Islet precursor cell (in vitro differentiated cells): ENCODE measurements around the gene KRTAP12-4.
"Not testable (repeated sequence)": the region's sequence is repeated elsewhere in the genome, so short reads cannot be mapped to it uniquely, and the experiment has no call there.

Experiments
- DNase-seq: peaks from one replicate; pipeline ENCODE4 v3.0.0-alpha.2; 2018

Gene KRTAP12-4

GRCh38 chr21:44686843-44687561 lies 32.5 kb upstream of the KRTAP12-4 start:
- no peak for DNase-seq

GRCh38 chr21:44686000-44686781 lies 31.7 kb upstream of the KRTAP12-4 start:
- no peak for DNase-seq

GRCh38 chr21:44685050-44685449 lies 30.6 kb upstream of the KRTAP12-4 start:
- not testable (repeated sequence) for DNase-seq

- DNase-seq, result no peak
Observed at GRCh38 chr21:44684483-44684882, 30.0 kb upstream of the KRTAP12-4 start.

- no peak for DNase-seq
Observed at GRCh38 chr21:44684077-44684476, 29.6 kb upstream of the KRTAP12-4 start.

- DNase-seq, result no peak
Observed at GRCh38 chr21:44682580-44683151, 28.2 kb upstream of the KRTAP12-4 start.

- no peak for DNase-seq
Observed at GRCh38 chr21:44681861-44682579, 27.6 kb upstream of the KRTAP12-4 start, which contains the start of gene KRTAP12-1. TSS of gene KRTAP12-1 (minus strand) at chr21:44682163. CDS start at chr21:44682123, 40 bp downstream.

- no peak for DNase-seq
Observed at GRCh38 chr21:44681152-44681551, 26.7 kb upstream of the KRTAP12-4 start.

- DNase-seq, result no peak
Observed at GRCh38 chr21:44677881-44678280, 23.4 kb upstream of the KRTAP12-4 start.

- no peak for DNase-seq
Observed at GRCh38 chr21:44671911-44672310, 17.5 kb upstream of the KRTAP12-4 start.

GRCh38 chr21:44670642-44671432 lies 16.4 kb upstream of the KRTAP12-4 start:
- DNase-seq, result no peak

- no peak for DNase-seq
Observed at GRCh38 chr21:44667612-44668011, 13.2 kb upstream of the KRTAP12-4 start.

GRCh38 chr21:44666401-44667320 lies 12.2 kb upstream of the KRTAP12-4 start, which contains the start of gene KRTAP12-2:
TSS of gene KRTAP12-2 (minus strand) at chr21:44666927. CDS start at chr21:44666886, 41 bp downstream.
- DNase-seq, result no peak

GRCh38 chr21:44664691-44665090 lies 10.2 kb upstream of the KRTAP12-4 start:
- no peak for DNase-seq

GRCh38 chr21:44661567-44661966 lies 7.1 kb upstream of the KRTAP12-4 start:
- not testable (repeated sequence) for DNase-seq

GRCh38 chr21:44658913-44659595 lies 4.6 kb upstream of the KRTAP12-4 start:
- DNase-seq, result no peak

GRCh38 chr21:44658541-44658910 lies 4.1 kb upstream of the KRTAP12-4 start:
- DNase-seq, result no peak

GRCh38 chr21:44657635-44658540 lies 3.4 kb upstream of the KRTAP12-4 start, which contains the start of gene KRTAP12-3:
TSS of gene KRTAP12-3 (plus strand) at chr21:44657932. CDS start at chr21:44657980, 48 bp downstream.
- no peak for DNase-seq

- no peak for DNase-seq
Observed at GRCh38 chr21:44656868-44657267, 2.4 kb upstream of the KRTAP12-4 start.
